HG03521 (cell line): ENCODE results near the gene GLI3.

Experiments
- ATAC-seq: cut with Tn5 transposase; IDR thresholded peaks from one replicate; pipeline ENCODE4 v1.9.1; 2021; ENCODE audit warnings: mild to moderate bottlenecking, moderate library complexity; ENCODE audit not compliant: unreplicated experiment

Gene GLI3

DNA sequence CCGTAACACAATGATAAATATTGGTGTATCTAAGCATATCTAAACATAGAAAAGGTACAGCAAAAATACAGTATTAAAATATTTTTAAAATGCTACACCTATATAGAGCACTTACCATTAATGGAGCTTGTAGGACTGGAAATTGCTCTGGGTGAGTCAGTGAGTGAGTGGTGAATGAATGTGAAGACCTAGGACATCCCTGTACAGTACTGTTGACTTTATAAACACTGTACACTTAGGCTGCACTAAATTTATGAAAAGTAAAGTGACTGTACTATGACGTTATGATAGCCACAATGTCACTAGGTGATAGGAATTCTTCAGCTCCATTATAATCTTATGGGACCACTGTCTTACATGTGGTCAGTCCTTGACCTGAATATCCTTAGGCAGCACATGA is 147.0 kb downstream of the GLI3 start:
- ATAC-seq: no peak

DNA sequence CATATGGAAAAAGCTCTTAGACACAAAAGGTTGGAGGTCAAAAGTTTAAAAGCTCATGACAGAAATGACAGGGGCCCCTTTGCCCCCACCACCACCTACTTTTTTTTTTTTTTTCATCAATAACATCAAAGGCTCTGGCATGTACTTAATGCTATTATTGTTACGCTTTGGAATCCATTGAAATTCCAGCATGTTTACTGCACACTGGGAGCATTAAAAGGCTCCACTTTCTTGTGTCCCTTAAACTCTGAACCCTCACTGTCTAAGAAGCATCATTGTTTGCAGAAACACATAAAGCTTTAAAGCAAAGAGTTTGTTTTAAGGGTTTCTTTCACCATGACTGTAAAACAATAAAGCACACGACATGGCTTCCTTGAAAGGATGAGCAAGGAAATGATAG is 149.4 kb downstream of the GLI3 start:
- ATAC-seq: no peak

DNA sequence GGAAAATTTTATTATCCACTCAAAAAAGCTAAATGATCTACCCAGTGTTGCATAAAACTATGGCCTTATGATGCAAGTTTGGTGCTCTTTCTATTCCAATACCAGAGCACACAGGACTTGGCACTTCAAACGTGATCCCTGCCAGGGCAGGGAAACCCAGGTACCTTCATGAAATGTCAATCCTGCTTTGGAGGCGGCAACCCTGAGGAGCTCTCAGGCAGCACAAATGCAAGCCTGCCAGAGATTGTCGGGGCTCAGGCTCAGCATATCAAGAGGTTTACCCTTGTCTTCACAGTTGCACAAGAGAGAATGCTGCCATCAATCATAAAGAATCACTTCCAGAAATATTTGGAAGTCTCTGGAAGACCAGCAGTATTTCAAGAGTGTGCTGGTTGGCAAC is 151.5 kb downstream of the GLI3 start:
- no peak for ATAC-seq

DNA sequence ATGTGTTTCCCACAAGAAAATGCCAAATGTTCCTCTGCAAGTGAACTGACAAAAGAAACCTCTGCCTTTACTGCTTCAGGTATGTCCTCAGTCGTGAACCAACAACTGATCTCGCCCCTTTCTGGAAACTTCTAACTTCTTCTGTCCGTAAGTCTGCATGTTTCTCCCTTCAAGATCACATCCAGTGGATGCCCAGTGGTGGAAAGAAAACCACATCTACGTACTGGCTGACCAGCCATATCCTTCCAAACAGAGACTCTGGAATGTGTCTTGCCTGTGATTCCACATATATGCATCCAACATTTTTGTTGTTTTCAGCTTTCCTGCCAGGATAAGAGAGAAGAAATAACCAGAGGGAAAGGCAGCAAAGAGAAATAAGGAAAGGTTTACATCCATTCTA is 152.7 kb downstream of the GLI3 start:
- no peak for ATAC-seq

DNA sequence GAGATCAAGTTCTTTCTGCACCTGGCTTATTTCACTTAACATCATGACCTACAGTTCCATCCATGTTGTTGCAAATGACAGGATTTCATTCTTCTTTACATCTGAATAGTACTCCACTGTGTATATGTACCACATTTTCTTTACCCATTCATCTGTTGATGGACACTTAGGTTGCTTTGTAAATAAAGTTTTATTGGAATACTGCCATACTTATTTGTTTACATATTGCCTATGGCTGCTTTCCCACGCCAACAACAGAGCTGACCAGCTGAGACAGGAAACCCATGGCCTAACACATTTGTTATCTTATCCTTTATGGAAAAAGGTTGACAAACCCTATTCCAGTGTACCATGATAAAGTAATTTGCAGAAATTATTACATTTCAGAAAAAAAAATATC is 153.7 kb downstream of the GLI3 start:
- no peak for ATAC-seq

DNA sequence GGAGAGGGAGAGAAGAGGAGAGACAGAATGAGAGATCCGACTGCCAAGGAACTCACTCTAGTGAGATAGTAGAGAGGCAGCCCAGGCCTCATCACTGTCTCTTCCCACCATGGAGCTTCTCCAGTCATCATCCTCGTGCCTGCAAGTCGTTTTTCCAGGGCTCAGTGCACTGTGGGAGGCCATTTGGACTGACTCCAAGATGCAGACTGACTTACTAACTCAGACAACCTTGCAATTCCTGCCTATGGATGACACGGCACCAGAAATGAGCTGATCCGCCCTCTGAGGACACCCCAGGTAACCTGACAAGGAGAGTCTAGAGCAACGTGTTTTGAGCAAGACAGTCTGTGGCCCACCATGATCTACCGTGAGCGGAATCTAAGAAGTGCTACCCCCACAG is 154.9 kb downstream of the GLI3 start:
- no peak for ATAC-seq

DNA sequence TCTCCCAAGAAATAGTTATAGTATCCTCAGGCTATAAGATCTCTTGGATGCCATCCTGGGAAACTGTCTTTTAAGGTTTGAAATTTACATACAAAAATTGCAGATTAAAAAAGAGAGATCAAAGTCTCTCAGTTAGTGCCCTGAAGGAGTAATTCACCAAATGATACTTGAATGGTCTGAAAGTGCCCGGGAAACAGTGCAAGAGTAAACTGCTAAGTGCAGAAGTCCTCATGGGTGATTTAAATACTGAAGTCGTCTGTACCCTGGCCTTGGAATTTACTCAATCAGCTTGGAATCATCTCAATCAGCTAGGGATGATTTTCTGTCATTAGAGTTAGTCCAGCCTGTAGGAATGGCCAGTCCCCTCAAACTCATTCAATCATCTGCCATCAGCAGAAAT is 155.3 kb downstream of the GLI3 start:
- no peak for ATAC-seq

DNA sequence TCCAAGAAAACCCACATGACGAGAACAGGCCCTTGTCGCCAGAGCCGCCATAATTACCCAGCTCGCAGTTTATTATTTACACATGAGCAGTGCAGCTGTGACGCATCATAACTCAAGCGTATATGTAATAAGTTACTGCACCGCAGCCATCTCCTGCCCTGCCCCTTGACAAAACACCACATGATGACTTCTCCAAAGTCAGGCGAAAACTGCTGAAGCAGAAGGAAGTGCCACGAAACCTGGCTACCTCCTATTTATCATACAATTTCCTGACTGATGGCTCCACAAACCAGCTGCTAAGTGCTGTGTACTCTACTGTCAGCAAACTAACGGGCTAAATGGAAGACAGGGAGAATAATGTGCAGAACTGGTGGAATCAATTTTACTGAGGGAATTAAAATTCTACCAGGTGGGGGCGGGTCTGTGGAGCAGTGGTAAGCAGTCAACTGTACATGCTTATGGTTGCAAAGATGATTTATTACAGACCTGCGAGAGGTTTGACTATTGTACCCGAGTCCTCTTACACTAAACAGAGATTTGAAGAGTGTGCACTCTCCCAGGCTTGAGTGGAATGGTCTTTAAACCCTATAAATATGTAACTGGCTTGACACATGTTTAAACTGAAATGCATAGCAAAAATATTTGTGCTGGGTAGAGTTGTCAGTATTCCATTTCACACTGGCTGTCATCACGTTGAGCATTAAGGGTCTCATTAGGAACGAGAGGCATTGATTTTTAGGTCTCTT is 156.0 kb downstream of the GLI3 start:
- ATAC-seq: no peak

DNA sequence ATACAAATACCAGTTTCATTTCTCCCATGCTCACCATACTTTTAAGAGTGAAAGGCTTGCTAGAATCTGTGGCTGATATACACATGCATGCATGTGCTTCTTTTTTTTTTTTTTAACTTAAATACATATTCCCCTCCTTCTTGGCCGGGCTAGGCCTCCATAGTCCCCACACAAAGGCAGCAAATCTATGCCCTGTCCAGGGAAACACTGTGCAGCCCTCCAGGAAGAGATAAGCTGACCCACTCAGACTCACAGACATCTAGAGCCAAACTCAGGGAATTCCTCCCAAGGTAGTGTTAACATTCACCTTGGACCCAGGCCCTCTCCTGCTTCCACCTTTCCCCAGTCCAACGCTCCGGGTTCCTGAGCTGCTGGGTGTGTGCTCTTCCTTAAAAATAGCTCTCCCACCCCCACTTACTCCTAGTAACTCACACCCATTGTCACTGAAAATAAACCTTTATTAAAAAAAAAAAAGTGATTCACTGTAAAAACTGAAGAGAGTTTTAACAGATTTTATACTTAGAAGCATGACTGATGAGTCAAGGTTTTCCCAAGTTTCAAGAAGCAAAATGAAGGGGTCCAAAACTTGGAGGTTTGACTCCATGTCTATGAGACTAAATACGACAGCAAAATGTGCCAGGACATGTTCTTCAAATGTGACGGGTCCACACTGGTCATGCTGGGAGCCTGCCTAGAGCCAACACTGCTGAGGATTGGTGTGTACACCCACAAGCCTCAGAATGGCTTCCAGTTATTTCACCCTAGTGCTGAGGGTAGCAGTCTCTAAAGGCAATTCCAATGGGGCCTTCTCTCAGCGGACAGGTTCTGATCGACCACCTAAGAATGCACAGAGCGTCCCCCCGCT is 159.5 kb downstream of the GLI3 start:
- ATAC-seq: no peak

DNA sequence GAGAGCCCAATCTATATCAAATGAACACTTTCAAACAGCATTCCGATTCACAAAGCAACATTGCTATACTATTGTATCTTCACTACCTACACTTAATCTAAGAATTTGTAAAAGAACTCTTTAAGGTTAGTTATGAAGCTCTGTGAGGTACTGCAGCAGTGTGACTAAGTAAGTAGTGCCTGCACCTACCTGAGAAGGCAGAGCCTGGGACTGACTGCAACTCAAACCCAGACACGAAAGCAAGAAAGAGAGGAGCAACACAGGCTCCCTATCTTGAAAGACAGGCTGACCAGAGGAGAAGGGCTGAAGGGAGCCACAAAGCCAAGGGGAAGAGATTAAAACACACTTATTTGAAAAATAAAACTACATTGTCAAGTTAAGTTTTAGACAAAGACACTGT is 160.1 kb downstream of the GLI3 start:
- ATAC-seq: no peak

DNA sequence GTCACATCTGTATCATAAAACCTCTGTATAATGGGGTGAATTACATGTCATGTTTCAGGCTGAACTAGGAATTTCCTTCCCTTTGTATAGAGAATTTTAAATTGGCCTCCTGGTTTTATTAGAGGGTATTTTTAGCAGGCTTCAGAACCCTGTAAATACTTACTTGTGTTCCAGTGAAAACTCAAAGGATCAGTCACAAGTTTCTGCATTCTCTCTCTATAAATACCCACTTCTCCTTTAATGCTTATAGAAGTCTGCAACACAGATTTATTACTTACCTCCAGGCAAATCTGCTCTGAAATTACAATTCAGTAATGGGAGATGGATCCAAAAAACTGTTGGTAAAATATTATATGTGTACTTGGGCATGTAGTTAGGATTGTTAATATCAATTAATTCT is 161.6 kb downstream of the GLI3 start:
- no peak for ATAC-seq

DNA sequence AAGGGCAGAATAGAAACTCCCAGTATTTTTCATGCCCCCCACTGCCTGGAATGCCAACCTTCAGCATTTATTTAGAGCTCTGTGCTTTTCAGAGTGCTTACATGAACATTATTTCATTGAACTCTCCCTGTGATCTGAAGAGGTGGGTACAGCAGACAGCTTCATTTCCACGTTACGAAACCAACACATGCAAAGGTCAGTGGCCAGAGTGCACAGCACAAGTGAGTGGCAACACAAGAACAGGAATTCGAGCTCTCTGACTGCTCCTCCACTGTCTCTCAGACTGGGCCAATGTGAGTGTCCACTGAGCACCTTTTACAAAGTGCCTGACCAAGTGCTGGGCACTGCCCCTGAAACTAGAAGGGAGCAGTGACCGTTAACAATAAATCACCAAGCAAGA is 162.9 kb downstream of the GLI3 start:
- ATAC-seq: no peak

DNA sequence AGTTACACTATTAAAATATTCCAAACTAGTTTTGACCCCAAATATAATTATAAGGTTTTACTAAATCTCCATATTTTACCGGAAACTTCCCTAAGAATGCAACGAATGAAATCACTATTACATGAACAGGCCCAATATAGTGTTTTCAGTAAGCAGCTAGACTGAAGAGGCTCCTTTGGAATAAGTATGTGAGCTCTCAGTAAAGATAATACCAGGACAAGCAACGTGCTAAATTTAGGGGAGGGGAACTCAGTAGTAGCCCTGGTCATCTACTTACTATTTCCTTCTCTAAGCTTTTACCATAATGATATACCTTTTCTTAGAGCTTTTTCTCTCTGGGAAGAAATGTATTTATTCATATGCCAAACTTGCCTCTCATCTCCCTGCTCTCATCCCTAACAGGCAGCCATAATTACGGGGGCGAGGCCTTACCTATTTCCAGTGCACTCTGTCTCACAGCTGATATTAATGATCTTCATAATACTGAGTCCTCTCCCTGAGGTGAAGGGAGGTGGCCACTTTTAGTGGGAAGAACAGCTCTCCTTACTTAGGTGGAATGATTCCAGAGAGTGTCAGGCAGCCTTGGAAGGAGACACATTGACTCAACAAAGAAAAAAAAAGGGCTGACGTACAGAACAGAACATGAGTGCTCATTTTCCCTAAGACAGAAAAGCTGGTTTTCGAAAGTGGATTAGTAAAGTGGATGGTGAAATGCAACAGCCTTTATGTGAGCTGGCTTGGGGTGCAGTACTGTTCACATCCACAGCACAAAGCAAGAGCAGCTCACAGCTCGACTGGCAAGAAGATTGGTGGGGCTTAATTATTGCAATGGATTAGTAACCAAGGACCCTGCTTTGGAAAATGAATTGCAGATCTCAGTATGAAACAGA is 165.4 kb downstream of the GLI3 start:
- no peak for ATAC-seq

DNA sequence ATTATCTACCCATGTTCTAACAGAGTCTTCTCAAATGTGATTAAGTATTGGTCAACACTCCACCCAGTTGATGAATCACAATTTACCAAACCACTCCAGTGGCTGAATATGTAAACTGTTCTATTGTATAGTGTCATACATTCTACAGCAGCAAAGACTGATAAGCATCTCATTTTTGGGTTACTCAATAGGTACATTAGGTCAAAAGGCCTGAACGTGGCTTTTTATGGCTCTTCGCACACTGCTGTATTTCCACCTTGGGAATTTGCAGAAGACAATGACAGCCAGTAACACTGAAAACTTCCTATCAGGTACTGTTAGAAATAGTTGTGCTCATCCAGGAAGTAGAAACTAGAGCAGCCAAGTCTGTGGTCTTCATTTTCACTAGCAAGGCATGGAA is 166.9 kb downstream of the GLI3 start:
- no peak for ATAC-seq

DNA sequence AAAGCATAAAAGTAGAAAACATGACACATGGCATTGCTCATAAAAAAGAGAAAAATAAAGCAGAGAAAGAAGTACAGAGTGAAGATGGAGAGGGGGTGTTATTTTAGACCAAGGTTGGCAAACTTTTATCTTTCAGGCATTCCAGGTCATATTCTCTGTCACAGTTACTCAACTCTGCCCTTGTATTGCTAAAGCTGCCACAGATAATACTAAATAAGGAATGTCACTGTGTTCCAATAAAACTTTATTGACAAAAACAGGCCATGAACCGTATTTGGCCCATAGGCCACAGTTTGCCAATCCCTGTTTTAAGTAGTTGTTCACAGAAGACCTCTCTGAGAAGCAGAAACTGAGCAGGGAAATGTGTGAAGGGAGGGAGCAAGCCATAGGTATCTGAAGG is 167.4 kb downstream of the GLI3 start:
- ATAC-seq: no peak

DNA sequence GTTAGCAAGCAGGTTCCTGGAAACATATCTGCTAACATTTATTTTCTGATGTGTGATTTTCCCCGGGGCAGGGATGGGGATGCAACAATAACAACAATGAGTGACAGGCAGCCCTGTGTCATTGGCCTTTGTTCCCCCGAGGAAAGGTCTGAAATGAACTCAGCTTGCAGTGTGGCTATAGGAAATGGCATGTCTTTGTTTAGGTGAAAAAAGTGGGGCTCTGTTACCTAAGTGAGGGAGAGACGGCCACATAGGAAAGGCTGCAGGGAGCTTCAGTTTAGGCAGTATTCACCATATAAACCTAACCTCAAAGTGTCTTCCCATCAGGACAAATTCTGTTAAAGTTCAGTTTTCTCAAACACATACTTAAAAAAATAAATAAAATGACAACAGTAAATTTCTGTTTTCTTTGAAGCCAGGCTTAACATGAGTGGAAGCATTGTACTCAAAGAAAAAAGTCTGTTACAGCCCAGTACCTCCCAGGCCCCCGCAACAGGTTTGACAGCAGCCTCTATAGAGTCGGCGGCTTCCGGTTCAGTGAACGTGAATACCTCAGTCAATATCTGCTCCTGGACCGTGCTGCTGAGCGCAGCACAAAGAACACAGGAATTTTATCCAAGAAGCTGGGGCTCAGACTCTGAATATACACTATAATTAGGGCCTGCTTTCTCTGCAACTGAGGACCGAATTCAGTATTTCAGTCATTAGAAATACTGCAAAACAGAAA is 168.3 kb downstream of the GLI3 start:
- ATAC-seq: no peak

DNA sequence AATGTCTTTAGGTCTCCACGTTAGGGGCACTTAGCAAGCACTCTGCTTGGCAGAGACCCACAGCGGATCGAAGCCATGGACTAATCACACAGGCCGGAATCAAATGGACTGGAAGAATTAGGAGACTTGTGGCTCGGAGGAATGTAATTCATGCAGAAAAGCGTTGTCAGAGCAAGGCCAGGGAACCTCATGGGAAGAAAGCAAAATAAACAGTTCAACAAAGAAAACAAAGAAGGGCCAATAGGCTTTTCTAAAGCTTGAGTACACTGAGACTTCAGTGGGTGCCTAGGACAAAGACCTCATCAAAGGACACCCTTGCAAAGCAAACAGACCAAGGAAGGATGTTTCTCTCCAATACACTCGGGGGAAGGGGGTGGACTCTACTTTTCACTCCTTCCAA is 171.1 kb downstream of the GLI3 start:
- ATAC-seq: no peak

DNA sequence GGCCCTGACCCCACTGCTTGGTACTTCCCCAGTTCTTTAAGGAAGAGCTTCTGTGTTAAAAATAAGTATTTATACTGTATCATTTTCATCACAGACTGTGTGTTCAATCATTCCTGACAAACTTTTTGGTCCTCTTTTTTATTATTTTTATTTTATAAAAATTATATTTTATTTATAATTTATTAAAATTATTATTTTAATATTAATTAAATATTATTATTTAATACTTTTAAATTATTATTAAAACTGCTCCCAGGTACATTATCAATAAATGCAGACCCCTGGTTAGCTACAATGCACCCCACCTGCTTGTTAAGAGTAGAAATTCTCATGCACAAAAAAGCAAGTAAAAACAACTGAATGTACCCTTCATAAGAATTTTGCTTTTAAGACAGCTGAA is 172.0 kb downstream of the GLI3 start:
- ATAC-seq: no peak

DNA sequence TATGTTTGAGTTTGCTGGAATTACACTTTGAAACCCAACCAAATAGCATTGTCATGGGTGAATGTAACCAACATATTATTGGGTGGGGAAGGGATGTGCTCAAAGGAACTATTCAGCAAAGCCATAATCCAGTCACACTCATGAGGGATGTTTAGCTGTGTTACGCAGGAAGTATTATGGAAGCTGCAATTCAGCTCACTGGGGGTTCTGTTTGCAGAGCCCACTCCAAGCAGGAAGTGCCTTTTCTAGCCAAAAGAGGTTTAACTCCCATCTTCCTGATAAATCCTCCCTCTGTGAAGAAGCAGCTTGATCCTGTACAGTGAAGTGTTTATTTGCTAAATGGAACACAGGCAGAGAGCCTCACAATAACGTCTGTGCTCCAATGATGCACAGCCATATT is 172.5 kb downstream of the GLI3 start:
- no peak for ATAC-seq

DNA sequence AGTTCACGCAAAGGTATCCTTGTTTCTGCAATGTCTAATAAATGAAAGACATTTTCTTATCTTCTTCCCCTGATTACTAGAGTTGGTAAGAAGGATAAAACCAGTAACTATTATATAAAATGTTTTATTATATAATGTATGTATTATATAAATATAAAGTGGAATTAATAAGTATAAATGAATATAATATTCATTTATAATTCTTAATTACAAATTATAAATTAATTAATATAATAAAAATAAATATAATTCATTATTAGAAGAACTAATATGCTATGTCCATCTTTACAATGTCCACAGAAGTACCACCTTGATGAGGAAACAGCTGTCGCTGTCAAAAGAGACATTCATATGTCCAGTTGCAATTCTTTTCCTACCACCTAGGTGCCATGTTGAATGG is 177.7 kb downstream of the GLI3 start:
- no peak for ATAC-seq

DNA sequence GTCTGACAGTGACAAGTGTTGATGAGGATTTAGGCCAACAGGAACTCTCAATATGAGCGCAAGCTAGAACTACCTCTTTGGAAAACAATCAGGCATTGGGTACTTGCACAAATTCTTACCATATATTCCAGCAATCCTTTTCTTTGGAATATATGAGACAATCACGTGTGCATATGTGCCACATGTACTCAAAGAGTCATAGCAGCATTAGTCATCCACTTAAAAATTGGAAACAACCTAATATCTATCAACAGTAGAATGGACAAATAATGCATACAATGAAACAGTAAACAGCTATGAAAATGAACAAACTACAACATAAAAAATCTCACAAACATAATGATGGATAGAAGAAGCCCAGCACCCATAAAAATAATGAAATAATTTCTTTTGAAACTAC is 179.7 kb downstream of the GLI3 start:
- ATAC-seq: no peak
